Measurements from ENCODE around the gene RGS4. TPM values are rescaled to one million over a fixed set of nuclear protein-coding genes. Genes with fewer than 3 reads are reported as not detected.

RGS4 gene
- total and polyA plus RNA-seq, 2 experiments from 2014 or later = 6.8 to 16.8 TPM

GRCh38 chr1:163104385-163105099, 35.4 kb downstream of the RGS4 start:
- H3K79me2 ChIP-seq = no peaks in the 10 kb centered on the region
- no peak overlapping the region for H2AFZ ChIP-seq

GRCh38 chr1:163106364-163106987, 37.3 kb downstream of the RGS4 start:
- Histone ChIP-seq H2AFZ (no peak overlapping the region), H3K27me3 (no peaks in the 10 kb centered on the region), H4K20me1 (ENCODE audit: insufficient read depth, poor library complexity, severe bottlenecking) (no peaks in the 10 kb centered on the region), H3K79me2 (no peaks in the 10 kb centered on the region), H3K4me2 (no peak overlapping the region), H3K4me1 (ENCODE audit: insufficient read depth) (peaks cover 5% of the 10 kb centered on the region), H3K9me3 (ENCODE audit: low read depth) (no peaks in the 10 kb centered on the region), H3K9me2 (replicated peaks; ENCODE audit: insufficient read depth) (no peaks in the 10 kb centered on the region), H3K36me3 (replicated peaks; ENCODE audit: insufficient read depth, low read depth) (no peaks in the 10 kb centered on the region), H3K27ac (no peak overlapping the region), H3K4me3 (no peak overlapping the region)
- TF ChIP-seq, protein P1, sequence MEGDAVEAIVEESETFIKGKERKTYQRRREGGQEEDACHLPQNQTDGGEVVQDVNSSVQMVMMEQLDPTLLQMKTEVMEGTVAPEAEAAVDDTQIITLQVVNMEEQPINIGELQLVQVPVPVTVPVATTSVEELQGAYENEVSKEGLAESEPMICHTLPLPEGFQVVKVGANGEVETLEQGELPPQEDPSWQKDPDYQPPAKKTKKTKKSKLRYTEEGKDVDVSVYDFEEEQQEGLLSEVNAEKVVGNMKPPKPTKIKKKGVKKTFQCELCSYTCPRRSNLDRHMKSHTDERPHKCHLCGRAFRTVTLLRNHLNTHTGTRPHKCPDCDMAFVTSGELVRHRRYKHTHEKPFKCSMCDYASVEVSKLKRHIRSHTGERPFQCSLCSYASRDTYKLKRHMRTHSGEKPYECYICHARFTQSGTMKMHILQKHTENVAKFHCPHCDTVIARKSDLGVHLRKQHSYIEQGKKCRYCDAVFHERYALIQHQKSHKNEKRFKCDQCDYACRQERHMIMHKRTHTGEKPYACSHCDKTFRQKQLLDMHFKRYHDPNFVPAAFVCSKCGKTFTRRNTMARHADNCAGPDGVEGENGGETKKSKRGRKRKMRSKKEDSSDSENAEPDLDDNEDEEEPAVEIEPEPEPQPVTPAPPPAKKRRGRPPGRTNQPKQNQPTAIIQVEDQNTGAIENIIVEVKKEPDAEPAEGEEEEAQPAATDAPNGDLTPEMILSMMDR (IDR thresholded peaks at IDR 0.05; ENCODE audit: poor library complexity) = no peak
- no peak for TF ChIP-seq EZH2 (IDR thresholded peaks at IDR 0.05; ENCODE audit: borderline replicate concordance)
- no peak for TF ChIP-seq EZH2phosphoT487 (IDR thresholded peaks at IDR 0.05; ENCODE audit: low read depth, severe bottlenecking, unreplicated experiment)
- 84% methylated on average over 2 of the region's 2 CpGs for WGBS (ENCODE audit: low lambda C conversion rate, missing lambda C conversion rate)
- DNase-seq (ENCODE audit: low spot score) = no peak

More at GRCh38 chr1:163104385-163105099, 35.4 kb downstream of the RGS4 start:
- WGBS (ENCODE audit: low lambda C conversion rate, missing lambda C conversion rate) = 34% methylated on average over 4 of the region's 4 CpGs
- no peaks in the 10 kb centered on the region for H3K9me2 ChIP-seq (replicated peaks; ENCODE audit: insufficient read depth)
- no peak overlapping the region for H3K27ac ChIP-seq
- DNase-seq (ENCODE audit: low spot score) = no peak
- peak overlapping the region; percentile 10 for H3K4me2 ChIP-seq
- no peaks in the 10 kb centered on the region for H4K20me1 ChIP-seq (ENCODE audit: insufficient read depth, poor library complexity, severe bottlenecking)
- H3K27me3 ChIP-seq = no peaks in the 10 kb centered on the region
- TF ChIP-seq EZH2 (IDR thresholded peaks at IDR 0.05; ENCODE audit: borderline replicate concordance) (no peak), EZH2phosphoT487 (IDR thresholded peaks at IDR 0.05; ENCODE audit: low read depth, severe bottlenecking, unreplicated experiment) (no peak)
- TF ChIP-seq, protein P1 (IDR thresholded peaks at IDR 0.05; ENCODE audit: poor library complexity) = no peak
- no peaks in the 10 kb centered on the region for H3K9me3 ChIP-seq (ENCODE audit: low read depth)
- H3K36me3 ChIP-seq (replicated peaks; ENCODE audit: insufficient read depth, low read depth) = no peaks in the 10 kb centered on the region
- no peak overlapping the region for H3K4me3 ChIP-seq
- H3K4me1 ChIP-seq (ENCODE audit: insufficient read depth) = peaks cover 5% of the 10 kb centered on the region

DNA sequence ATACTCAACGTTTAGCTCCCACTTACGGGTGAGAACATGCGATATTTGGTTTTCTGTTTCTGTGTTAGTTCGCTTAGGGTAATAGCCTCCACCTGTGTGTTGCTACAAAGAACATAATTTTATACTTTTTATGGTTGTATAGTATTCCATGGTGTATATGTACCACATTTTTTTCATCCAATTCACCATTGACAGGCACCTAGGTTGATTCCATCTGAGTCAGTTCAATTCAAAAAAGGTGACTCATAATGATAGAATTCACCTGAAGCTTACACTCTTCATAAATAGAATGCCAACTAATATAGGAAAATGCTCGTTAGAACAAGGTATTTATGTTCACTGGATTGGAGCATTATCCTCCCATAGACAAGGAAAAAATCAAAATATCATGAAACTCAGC, 38.5 kb downstream of the RGS4 start:
- Histone ChIP-seq H3K4me3 (no peak overlapping the region), H3K9me3 (ENCODE audit: low read depth) (no peaks in the 10 kb centered on the region), H3K27ac (no peak overlapping the region), H3K27me3 (no peaks in the 10 kb centered on the region), H3K36me3 (replicated peaks; ENCODE audit: insufficient read depth, low read depth) (no peaks in the 10 kb centered on the region), H3K4me1 (ENCODE audit: insufficient read depth) (peaks cover 5% of the 10 kb centered on the region), H4K20me1 (ENCODE audit: insufficient read depth, poor library complexity, severe bottlenecking) (no peaks in the 10 kb centered on the region), H3K79me2 (no peaks in the 10 kb centered on the region), H3K4me2 (no peak overlapping the region), H3K9me2 (replicated peaks; ENCODE audit: insufficient read depth) (no peaks in the 10 kb centered on the region), H2AFZ (no peak overlapping the region)
- 92% methylated on average over 5 of the region's 5 CpGs for WGBS (ENCODE audit: low lambda C conversion rate, missing lambda C conversion rate)
- TF ChIP-seq, protein P1 (IDR thresholded peaks at IDR 0.05; ENCODE audit: poor library complexity) = no peak
- TF ChIP-seq EZH2phosphoT487 (IDR thresholded peaks at IDR 0.05; ENCODE audit: low read depth, severe bottlenecking, unreplicated experiment) = no peak
- TF ChIP-seq EZH2 (IDR thresholded peaks at IDR 0.05; ENCODE audit: borderline replicate concordance) = no peak
- DNase-seq (ENCODE audit: low spot score) = no peak
